Astrocyte of the cerebellum (primary cell): ENCODE measurements around the gene LRCH2.
"Not testable (repeated sequence)": the region's sequence is repeated elsewhere in the genome, so short reads cannot be mapped to it uniquely, and the experiment has no call there.

ENCODE experiments used
- DNase-seq: peaks from one replicate; pipeline ENCODE4 v3.0.0-alpha.2; 2011; ENCODE audit warnings: low read depth
- H3K4me3 ChIP-seq: 2 replicates; pipeline ENCODE4 v1.5.1; 2011; ENCODE audit warnings: mild to moderate bottlenecking, low read depth, low read length, moderate library complexity
- in situ Hi-C: cut with HindIII; loops from 2 replicates; pipeline ENCODE4 v1.10.0; 2017; ENCODE audit warnings: low sequenced_read_pairs
- TF ChIP-seq, protein P1 (sequence below): IDR thresholded peaks from 2 replicates; pipeline ENCODE4 v1.5.1; 2012; ENCODE audit warnings: low read length, low read depth, moderate library complexity, mild to moderate bottlenecking; ENCODE audit errors: missing control alignments

LRCH2 gene

GRCh38 chrX:115237056-115237455, 3.2 kb upstream of the LRCH2 start:
- no peak overlapping the region for H3K4me3 ChIP-seq
- in situ Hi-C loops = no loop called here
- TF ChIP-seq, protein P1, sequence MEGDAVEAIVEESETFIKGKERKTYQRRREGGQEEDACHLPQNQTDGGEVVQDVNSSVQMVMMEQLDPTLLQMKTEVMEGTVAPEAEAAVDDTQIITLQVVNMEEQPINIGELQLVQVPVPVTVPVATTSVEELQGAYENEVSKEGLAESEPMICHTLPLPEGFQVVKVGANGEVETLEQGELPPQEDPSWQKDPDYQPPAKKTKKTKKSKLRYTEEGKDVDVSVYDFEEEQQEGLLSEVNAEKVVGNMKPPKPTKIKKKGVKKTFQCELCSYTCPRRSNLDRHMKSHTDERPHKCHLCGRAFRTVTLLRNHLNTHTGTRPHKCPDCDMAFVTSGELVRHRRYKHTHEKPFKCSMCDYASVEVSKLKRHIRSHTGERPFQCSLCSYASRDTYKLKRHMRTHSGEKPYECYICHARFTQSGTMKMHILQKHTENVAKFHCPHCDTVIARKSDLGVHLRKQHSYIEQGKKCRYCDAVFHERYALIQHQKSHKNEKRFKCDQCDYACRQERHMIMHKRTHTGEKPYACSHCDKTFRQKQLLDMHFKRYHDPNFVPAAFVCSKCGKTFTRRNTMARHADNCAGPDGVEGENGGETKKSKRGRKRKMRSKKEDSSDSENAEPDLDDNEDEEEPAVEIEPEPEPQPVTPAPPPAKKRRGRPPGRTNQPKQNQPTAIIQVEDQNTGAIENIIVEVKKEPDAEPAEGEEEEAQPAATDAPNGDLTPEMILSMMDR = no peak
- no peak for DNase-seq

DNA sequence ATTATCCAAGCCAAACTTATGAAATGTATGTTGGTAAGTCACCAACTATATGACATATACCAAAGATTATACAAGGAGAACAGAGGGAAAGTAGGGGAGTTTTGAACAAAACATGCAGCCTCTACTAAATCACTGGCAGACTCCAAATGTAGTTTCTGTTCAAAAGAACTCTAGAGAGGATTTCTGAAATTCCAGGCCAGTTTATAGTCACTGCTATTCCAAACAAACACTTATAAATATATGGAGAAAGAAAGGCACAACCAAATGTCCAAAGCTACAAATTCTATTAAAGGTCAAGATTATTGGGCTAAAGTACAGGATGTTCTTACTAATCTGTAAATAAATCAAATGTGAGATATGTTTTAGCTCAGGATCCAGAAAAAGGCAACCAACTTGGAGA, 2.7 kb upstream of the LRCH2 start:
- TF ChIP-seq, protein P1 = no peak
- no peak for DNase-seq
- H3K4me3 ChIP-seq = no peak overlapping the region
- in situ Hi-C loops = no loop called here

GRCh38 chrX:115234461-115234860, 565 bp upstream of the LRCH2 start:
- TF ChIP-seq, protein P1 = no peak
- peak overlapping the region; percentile 59 for H3K4me3 ChIP-seq
- DNase-seq = no peak
- in situ Hi-C loops = no loop called here

DNA sequence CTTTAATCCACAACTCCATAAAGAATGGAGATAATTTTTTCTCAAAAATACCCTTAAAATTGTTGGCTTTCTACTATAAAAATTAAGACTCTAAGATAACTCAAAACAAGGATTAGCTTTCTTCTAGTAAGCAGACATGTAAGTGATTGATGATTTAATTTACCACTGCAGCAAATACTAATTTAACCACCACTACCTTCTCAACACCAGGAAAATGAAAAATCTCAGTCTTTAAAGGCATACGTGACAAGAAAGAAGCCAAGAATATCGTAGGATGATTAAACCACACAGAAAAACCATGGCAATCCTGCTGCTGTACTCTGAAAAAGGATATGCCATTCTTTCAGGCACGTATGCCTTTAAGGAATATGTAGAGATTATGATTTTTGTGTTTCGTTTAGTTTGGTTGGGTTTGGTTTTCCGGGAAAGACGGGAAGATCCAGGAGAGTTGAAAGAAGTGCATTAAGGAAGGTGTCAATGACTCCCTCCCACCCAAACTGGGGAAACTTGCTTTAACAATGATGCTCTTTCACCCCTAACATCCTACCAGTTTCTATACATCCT, 881 bp downstream of the LRCH2 start:
- TF ChIP-seq, protein P1 = no peak
- no peak for DNase-seq
- in situ Hi-C loops = no loop called here
- peak overlapping the region; percentile 59 for H3K4me3 ChIP-seq

- no peak overlapping the region for H3K4me3 ChIP-seq
- no peak for DNase-seq
- TF ChIP-seq, protein P1 = no peak
- in situ Hi-C loops = no loop called here
Observed at GRCh38 chrX:115229337-115230003, 4.4 kb downstream of the LRCH2 start.

DNA sequence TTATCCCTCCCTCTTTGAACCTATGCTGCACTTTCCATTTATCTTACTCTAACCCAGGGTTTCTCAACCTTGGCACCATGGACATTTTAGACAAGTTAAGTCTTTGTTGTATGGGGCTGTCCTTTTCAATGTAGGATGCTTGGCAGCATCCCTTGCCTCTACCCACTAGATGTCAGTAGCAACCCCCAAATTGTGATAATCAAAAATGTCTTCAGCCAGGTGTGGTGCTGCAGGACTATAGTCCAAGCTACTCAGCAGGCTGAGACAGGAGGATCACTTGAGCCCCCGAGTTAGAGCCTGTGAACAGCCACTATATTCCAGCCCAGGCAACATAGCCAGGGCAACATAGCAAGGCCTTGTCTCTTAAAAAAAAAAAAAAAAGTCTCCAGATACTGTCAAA, 7.0 kb downstream of the LRCH2 start:
- no peak overlapping the region for H3K4me3 ChIP-seq
- TF ChIP-seq, protein P1 = peak; percentile 56
- in situ Hi-C loops = no loop called here
- DNase-seq = no peak

GRCh38 chrX:115217346-115217745, 16.6 kb downstream of the LRCH2 start:
- in situ Hi-C loops, DNase-seq, H3K4me3 ChIP-seq: not testable (repeated sequence)
